AG04450 (cell line): Measurements from ENCODE around the gene TEAD3. TPM values are rescaled to one million over a fixed set of nuclear protein-coding genes. Genes with fewer than 3 reads are reported as not detected.

Experiments used
- CTCF ChIA-PET: fragments of 300-600, 350-600 bp; formaldehyde crosslinking; extraction: SDS; loops from one replicate; lab custom pipeline; 2022; ENCODE audit warnings: antibody characterized with exemption, inconsistent platforms; lab: Charles Lee
- POLR2A ChIA-PET: fragments of 350-600 bp; formaldehyde crosslinking; extraction: SDS; loops from one replicate; lab custom pipeline; 2021; ENCODE audit warnings: antibody characterized with exemption, inconsistent platforms; lab: Yijun Ruan, JAX
- DNase-seq: peaks from one replicate; pipeline ENCODE4 v3.0.0-alpha.2; 2011; ENCODE audit warnings: low read depth, low spot score
- H3K27ac ChIP-seq: one replicate; pipeline ENCODE4 v1.5.1; 2012; ENCODE audit warnings: low read depth, low read length, control low read depth
- H3K27me3 ChIP-seq: one replicate; pipeline ENCODE4 v1.6.0; 2012; ENCODE audit warnings: low read length; ENCODE audit not compliant: control insufficient read depth, insufficient read depth
- H3K4me3 ChIP-seq: 2 replicates; pipeline ENCODE4 v1.5.1; 2011; ENCODE audit warnings: mild to moderate bottlenecking, low read depth, low read length, control low read depth
- H3K9me3 ChIP-seq: 2 replicates; pipeline ENCODE4 v1.5.1; 2012; ENCODE audit warnings: low read length; ENCODE audit not compliant: control insufficient read depth, insufficient read depth
- CTCF ChIP-seq: IDR thresholded peaks from 2 replicates; pipeline ENCODE4 v1.5.1; 2011; ENCODE audit warnings: low read depth, low read length, control low read depth, inconsistent platforms
- polyA plus RNA-seq: library from polyadenylated mRNA; depleted of rRNA; stranded (reverse); fragments of >200 nt; gene quantifications from 2 replicates; pipeline ENCODE4 v1.2.3, GENCODE V29; 2011

The TEAD3 gene
- polyA plus RNA-seq, 1 experiment, result 16.6 TPM

DNA sequence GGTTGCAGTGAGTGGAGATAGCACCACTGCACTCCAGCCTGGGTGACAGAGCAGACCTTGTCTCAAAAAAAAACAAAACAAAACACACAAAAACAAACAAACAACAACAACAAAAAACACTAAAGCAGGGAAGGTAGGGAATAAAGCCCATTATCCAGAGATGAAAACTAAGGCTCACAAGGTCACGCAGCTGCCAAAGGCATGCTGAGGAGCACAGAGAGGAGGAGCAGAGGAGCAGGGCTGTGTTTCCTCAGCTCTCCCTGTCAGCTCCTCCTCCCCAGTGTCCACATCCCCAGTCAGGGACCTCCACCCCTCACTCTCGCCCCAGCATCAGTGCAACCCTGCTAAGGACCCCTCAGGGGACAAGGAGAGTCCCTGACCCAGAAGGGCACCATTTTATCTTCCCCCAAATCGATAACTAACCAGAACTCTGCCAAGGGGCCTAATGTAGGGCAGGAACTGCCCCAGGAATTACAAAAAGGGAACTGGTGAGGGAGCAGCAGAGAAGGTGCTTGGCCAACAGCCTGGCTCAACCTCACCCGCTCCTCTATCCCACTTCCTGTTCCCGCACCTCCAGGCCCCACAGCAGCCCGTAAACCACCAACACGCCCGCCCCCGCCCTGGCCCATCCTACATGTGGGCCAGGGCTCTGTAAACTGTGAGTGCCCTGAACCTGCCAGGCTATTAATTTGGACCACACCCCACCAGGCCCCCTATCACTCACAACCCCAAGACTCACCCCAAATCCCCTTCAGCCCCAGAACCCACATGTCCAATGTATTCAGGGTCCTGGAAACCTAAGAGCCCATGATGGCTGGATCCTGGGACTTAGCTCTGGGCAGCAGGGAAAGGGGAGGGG is 9.0 kb downstream of the TEAD3 start:
- CTCF ChIA-PET, result interaction anchor here (1.1 kb wide), 1 partner anchor 19 kb away, joined by 3 read pairs; the partner anchor contains the start of gene RPL10A

GRCh38 chr6:35486005-35486925 is 10.6 kb downstream of the TEAD3 start:
- DNase-seq, result no peak
- CTCF ChIA-PET, result interaction anchor here (1.0 kb wide), 1 partner anchor 19 kb away, joined by 3 read pairs; no protein-coding TSS in a partner anchor
- TF ChIP-seq CTCF, result no peak
- no peak overlapping the region for H3K4me3 ChIP-seq
- H3K9me3 ChIP-seq, result no peaks in the 10 kb centered on the region
- peak overlapping the region; percentile 61 for H3K27ac ChIP-seq
- no peaks in the 10 kb centered on the region for H3K27me3 ChIP-seq
- POLR2A ChIA-PET, result interaction anchor here (1.0 to 1.2 kb wide), 3 partner anchors 10 to 14 kb away, joined by 3 to 6 read pairs (median 4); no protein-coding TSS in a partner anchor

More for the DNA sequence above, 9.0 kb downstream of the TEAD3 start:
- Histone ChIP-seq H3K4me3 (no peak overlapping the region), H3K27ac (peak overlapping the region; percentile 77), H3K9me3 (no peaks in the 10 kb centered on the region), H3K27me3 (no peaks in the 10 kb centered on the region)
- POLR2A ChIA-PET, result interaction anchor here (0.6 to 1.2 kb wide), 3 partner anchors 8 to 138 kb away, joined by 3 to 6 read pairs (median 4); no protein-coding TSS in a partner anchor
- TF ChIP-seq CTCF, result no peak
- no peak for DNase-seq

- ChIA-PET POLR2A (interaction anchor here (0.8 to 1.0 kb wide), 3 partner anchors 12 to 13 kb away, joined by 3 to 6 read pairs (median 3); no protein-coding TSS in a partner anchor), CTCF (no interaction called here)
- Histone ChIP-seq H3K27ac (peak overlapping the region; percentile 61), H3K9me3 (no peaks in the 10 kb centered on the region), H3K4me3 (no peak overlapping the region), H3K27me3 (no peaks in the 10 kb centered on the region)
- no peak for TF ChIP-seq CTCF
- DNase-seq, result no peak
Measured at GRCh38 chr6:35485402-35485877, 11.4 kb downstream of the TEAD3 start.

DNA sequence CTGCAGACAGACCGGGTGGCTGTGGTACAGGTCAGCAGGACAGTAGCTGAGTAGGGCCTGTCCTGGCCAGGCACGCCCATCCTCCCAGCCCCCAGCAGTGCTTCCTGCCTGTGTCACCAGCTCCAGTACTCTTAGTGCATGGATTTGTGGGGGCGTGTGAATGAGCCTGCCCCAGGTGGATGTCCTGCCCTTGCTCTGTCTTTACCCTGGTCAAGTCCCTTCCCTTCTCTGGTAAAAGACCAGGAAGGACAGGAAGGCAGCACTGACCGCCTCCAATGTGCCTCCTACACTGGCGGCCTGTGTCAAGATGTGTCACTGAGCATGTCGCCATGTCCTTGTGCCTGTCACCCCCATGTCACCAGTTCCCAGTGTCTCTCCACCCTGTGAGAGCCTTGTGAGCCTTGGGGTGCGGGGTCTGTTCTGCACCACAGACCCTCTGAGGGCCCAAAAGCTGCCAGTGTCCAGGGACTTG is 11.9 kb downstream of the TEAD3 start:
- TF ChIP-seq CTCF, result no peak
- no peak for DNase-seq
- no peaks in the 10 kb centered on the region for H3K27me3 ChIP-seq
- no peaks in the 10 kb centered on the region for H3K9me3 ChIP-seq
- ChIA-PET CTCF (no interaction called here), POLR2A (interaction anchor here (0.8 to 1.0 kb wide), 2 partner anchors 11 to 13 kb away, joined by 3 to 6 read pairs; no protein-coding TSS in a partner anchor)
- peak overlapping the region; percentile 61 for H3K27ac ChIP-seq
- no peak overlapping the region for H3K4me3 ChIP-seq
